ENCODE results near the gene SCG5. TPM values are rescaled to one million over a fixed set of nuclear protein-coding genes. Genes with fewer than 3 reads are reported as not detected.

Gene SCG5
- total RNA-seq: 17.3 and 58.6 TPM in 2 replicates

DNA sequence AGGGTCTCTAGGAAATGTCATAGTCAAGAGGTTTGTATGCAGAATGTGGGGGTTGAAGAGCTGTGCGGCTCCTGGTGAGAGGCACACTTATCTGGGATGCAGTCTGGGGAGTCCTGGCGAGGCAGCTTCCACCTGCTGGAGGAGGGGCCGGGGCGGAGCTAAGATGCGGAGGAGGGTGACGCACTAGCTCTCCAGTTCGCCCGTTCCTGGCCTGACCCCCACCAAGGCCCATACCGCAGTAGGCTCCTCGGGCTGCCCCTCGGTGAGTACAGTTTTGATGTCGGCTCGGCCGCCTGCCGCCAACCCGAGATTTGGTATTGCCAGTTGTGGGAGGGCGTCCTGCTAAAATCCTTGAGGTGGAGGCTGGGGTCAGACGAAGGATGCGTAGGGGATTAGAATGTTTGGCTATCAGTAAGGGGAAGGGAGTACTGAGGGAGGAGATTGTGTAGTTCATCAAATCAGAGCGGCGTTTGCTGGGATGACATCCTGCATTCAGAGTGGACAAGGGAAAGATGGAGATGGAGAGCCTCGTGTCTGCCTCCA lies at the start of gene SCG5:
SCG5 (plus strand) TSS at position 194 of the 543 bp plus-strand sequence. CDS start 1,883 bp downstream, outside the sequence.

DNA sequence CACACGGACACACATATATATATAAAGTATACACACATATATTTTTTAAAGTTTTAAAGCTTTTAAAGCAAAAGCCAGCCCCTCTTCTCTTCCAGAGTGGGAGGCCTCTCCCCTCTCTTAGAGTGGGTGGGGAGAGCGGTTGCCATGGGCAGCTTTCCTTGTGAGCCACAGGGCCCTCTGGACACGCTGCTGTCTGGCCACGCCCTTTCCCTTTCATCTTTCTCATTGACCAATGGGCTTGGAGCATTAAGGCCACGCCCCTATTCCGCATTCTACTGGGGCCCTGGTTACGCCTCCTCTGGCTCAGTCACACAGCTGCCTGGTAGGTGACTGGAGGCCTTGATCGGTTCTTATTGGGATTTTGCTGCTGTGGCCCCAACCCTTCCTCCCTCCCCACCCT lies 48.4 kb upstream of the SCG5 start, which contains the start of gene GOLGA8N:
GOLGA8N (plus strand) TSS at position 306 of the 400 bp plus-strand sequence.

DNA sequence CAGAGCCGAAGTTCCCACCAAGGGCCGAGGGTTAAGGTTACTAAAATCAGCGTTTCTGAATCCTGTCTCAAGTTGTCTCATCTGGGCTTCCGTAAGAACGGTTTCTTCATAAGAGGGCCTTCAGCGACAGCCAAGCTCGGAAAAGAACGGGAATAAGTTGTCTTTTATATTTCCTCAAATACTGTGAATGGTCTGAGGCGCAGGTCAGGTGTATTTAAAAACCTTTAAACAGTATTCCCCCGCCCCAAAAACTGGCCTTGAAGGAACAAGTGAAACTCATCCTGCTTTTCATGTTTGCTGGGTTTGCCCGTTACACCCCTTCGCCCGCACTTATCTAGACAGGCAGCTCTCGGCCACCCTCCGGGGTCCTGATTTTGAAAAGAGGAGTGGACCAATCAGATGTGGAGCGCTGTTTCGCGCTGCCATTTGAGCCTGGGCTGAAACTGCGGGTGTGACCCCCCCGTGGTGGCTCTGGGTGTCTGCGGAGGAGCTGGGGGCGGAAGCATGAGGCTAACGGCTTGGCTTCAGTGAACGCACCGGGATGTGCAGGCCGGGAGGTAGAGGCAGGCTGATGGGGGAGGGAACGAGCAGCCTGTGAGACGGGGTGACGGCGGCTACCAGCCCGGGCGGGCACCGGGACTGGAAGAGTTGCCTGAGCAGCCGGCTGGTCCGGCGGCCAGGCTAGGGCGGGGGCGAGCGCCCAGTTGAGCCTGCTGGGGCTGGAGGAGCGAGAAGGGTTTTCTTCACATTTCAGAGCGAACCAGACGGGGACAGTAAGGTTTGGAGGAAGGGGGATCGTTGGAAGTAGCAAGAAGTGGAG lies 26.2 kb upstream of the SCG5 start, which contains the start of gene ARHGAP11A:
ARHGAP11A (plus strand) TSS at position 454 of the 820 bp plus-strand sequence. CDS start 708 bp downstream, outside the sequence.

DNA sequence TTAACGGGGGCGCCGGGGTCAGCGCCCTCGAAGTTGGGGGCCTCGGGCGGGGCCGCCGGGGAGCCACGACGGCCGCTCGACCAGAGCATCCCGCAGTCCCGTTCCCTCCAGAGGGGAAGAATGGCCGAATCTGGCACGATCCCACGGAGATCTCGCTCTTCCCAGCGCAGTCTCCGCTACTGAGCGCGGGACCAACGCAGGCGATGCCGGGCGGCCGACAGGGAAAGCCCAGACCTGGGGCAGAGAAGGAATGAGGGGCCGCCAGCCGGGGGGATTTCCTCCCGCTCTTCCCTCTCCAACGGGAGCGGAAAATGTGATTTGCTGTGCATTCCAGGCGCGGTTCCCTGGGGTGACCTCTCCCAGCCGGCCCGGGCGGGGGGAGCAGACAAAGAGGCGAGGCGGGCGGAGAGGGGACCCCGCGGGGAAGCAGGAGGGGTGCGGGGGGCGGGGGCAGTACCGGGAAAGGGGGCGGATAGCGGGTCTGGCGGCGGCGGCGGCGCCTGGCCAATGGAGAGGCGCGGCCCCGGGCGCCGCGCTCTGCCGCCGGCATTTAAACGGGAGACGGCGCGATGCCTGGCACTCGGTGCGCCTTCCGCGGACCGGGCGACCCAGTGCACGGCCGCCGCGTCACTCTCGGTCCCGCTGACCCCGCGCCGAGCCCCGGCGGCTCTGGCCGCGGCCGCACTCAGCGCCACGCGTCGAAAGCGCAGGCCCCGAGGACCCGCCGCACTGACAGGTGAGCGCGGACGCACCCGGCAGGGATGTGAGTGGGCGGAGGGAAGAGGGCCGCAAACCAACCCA lies 76.1 kb downstream of the SCG5 start, which contains the start of gene GREM1:
GREM1 (plus strand) TSS at position 579 of the 801 bp plus-strand sequence. CDS start 12,687 bp downstream, outside the sequence.

Other genes with a start within 250 kb of the SCG5 start
- gene GOLGA8K, start 238.4 kb upstream of the SCG5 start, total RNA-seq: not detected in 2 replicates
- not detected in 2 replicates for gene GOLGA8O, start 186.1 kb upstream of the SCG5 start, total RNA-seq
- 0.16 and 1.9 TPM in 2 replicates for gene GOLGA8N, start 48.3 kb upstream of the SCG5 start, total RNA-seq
- 3.7 and 30.8 TPM in 2 replicates for gene ARHGAP11A, start 26.2 kb upstream of the SCG5 start, total RNA-seq
- gene GREM1, start 76.3 kb downstream of the SCG5 start, total RNA-seq: 55.8 and 78.7 TPM in 2 replicates